NB4 (cell line): Measurements from ENCODE around the gene FAM72B.
"Not testable (repeated sequence)": the region's sequence is repeated elsewhere in the genome, so short reads cannot be mapped to it uniquely, and the experiment has no call there.

ENCODE experiments used
- MYC ChIP-seq: IDR thresholded peaks from 2 replicates; pipeline ENCODE4 v1.6.1; 2011; ENCODE audit warnings: low read depth, low read length
- POLR2A ChIP-seq: IDR thresholded peaks from 2 replicates; pipeline ENCODE4 v1.6.1; 2011; ENCODE audit warnings: mild to moderate bottlenecking; ENCODE audit not compliant: insufficient read length; ENCODE audit errors: extremely low read depth
- TF ChIP-seq, protein P1 (sequence below): IDR thresholded peaks from one replicate; pipeline ENCODE4 v1.5.1; 2012; ENCODE audit warnings: low read depth, low read length
- TF ChIP-seq, protein P2 (sequence below): IDR thresholded peaks from 2 replicates; pipeline ENCODE4 v1.6.1; 2011; ENCODE audit warnings: low read depth, low read length

DNA sequence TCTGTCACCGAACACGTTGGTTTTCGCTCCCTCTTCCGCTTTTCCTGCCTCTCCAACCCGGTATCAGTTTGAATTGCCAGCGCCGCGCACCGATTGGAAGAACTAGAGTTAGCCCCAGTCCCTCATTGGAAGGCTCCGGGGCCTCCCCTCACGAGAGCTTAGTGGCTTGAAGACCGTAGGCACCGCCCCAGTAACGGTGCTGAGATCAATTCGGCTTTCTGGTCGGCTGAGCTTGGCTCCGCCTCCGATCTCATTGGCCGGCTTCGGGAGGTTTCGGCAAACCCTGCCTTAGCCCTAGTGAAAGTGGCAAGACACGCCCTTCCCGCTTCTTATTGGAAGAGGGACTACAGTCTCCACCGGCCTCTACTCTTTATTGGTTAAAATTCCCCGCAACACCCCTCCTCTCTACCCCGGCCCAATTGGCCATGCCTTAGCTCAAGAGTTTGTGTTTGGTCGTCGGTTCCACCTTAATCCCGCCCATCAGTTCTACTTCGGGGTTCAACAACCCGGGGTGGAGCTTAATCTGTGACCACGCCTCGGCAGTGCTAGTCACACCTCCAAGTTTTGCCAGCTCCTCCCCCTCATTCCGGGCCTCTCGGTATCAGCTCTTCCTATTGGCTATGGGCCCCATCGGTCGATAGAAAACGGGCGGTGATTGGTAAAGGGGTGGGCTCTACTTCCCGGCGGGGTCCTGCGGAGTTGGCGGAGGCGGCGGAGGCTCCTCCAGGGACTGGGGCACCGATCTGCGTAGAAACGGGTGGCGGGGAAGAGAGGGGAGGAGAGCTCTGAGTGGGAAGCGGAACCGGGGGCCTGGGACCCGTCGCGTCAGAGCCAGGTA lies at the start of gene FAM72B, which contains the start of gene SRGAP2C:
- TF ChIP-seq, protein P1, sequence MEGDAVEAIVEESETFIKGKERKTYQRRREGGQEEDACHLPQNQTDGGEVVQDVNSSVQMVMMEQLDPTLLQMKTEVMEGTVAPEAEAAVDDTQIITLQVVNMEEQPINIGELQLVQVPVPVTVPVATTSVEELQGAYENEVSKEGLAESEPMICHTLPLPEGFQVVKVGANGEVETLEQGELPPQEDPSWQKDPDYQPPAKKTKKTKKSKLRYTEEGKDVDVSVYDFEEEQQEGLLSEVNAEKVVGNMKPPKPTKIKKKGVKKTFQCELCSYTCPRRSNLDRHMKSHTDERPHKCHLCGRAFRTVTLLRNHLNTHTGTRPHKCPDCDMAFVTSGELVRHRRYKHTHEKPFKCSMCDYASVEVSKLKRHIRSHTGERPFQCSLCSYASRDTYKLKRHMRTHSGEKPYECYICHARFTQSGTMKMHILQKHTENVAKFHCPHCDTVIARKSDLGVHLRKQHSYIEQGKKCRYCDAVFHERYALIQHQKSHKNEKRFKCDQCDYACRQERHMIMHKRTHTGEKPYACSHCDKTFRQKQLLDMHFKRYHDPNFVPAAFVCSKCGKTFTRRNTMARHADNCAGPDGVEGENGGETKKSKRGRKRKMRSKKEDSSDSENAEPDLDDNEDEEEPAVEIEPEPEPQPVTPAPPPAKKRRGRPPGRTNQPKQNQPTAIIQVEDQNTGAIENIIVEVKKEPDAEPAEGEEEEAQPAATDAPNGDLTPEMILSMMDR: not testable (repeated sequence)
- TF ChIP-seq POLR2A, MYC: not testable (repeated sequence)
- TF ChIP-seq, protein P2, sequence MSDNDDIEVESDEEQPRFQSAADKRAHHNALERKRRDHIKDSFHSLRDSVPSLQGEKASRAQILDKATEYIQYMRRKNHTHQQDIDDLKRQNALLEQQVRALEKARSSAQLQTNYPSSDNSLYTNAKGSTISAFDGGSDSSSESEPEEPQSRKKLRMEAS: not testable (repeated sequence)
